DOHH2 (cell line): ENCODE results near the gene CAPZB.

Experiments
- H3F3A ChIP-seq: fragments of 200-600 bp; sonication (generic), shearing (Covaris generic); 2 replicates; pipeline ENCODE4 v1.6.0; 2016; ENCODE audit warnings: antibody characterized with exemption, mild to moderate bottlenecking; ENCODE audit not compliant: control insufficient read depth, insufficient read depth
- H3K27ac ChIP-seq: fragments of 200-600 bp; sonication (generic); 2 replicates; pipeline ENCODE4 v1.5.1; 2014; ENCODE audit warnings: low read depth, mild to moderate bottlenecking, low read length, moderate library complexity
- H3K27me3 ChIP-seq: fragments of 200-600 bp; sonication (generic); 2 replicates; pipeline ENCODE4 v1.6.1; 2014; ENCODE audit warnings: mild to moderate bottlenecking, low read length, mixed read lengths; ENCODE audit not compliant: control insufficient read depth
- H3K36me3 ChIP-seq: fragments of 200-600 bp; sonication (generic); 2 replicates; pipeline ENCODE4 v1.6.1; 2014; ENCODE audit warnings: mild to moderate bottlenecking, low read length, moderate library complexity, mixed read lengths; ENCODE audit not compliant: control insufficient read depth
- H3K4me1 ChIP-seq: fragments of 200-600 bp; sonication (generic); 2 replicates; pipeline ENCODE4 v1.6.1; 2014; ENCODE audit warnings: mild to moderate bottlenecking, low read length, mixed read lengths; ENCODE audit not compliant: control insufficient read depth
- H3K4me2 ChIP-seq: fragments of 200-600 bp; sonication (generic); 2 replicates; pipeline ENCODE4 v1.6.0; 2014; ENCODE audit warnings: mild to moderate bottlenecking, low read length, moderate library complexity
- H3K4me3 ChIP-seq: fragments of 200-600 bp; sonication (generic); 2 replicates; pipeline ENCODE4 v1.5.1; 2014; ENCODE audit warnings: mild to moderate bottlenecking, low read length, mixed read lengths
- H3K79me2 ChIP-seq: fragments of 200-600 bp; sonication (generic); 2 replicates; pipeline ENCODE4 v1.6.1; 2014; ENCODE audit warnings: mild to moderate bottlenecking, low read length, mixed read lengths; ENCODE audit not compliant: control insufficient read depth
- H3K9me2 ChIP-seq: fragments of 200-600 bp; sonication (generic); replicated peaks from 2 replicates; pipeline ENCODE4 v1.6.1; 2014; ENCODE audit warnings: mild to moderate bottlenecking, low read length, mixed read lengths; ENCODE audit not compliant: control insufficient read depth
- H3K9me3 ChIP-seq: fragments of 200-600 bp; sonication (generic); 2 replicates; pipeline ENCODE4 v1.6.1; 2014; ENCODE audit warnings: antibody characterized with exemption, low read length, mixed read lengths; ENCODE audit not compliant: control insufficient read depth, insufficient read depth
- H4K20me1 ChIP-seq: fragments of 200-600 bp; sonication (generic); 2 replicates; pipeline ENCODE4 v1.6.0; 2014; ENCODE audit warnings: low read depth, mild to moderate bottlenecking, antibody characterized with exemption, low read length, moderate library complexity; ENCODE audit not compliant: control insufficient read depth, insufficient read depth
- EZH2phosphoT487 ChIP-seq: fragments of 200-600 bp; sonication (generic); IDR thresholded peaks from 2 replicates; pipeline ENCODE4 v1.6.1; 2017; ENCODE audit warnings: borderline replicate concordance, mild to moderate bottlenecking, antibody characterized with exemption, low read length, moderate library complexity, mixed read lengths
- TF ChIP-seq, protein P1 (sequence below): fragments of 200-600 bp; sonication (generic); IDR thresholded peaks from one replicate; pipeline ENCODE4 v1.5.1; 2014; ENCODE audit warnings: antibody characterized with exemption, mild to moderate bottlenecking, low read depth, low read length; ENCODE audit not compliant: poor library complexity, severe bottlenecking

Gene CAPZB

DNA sequence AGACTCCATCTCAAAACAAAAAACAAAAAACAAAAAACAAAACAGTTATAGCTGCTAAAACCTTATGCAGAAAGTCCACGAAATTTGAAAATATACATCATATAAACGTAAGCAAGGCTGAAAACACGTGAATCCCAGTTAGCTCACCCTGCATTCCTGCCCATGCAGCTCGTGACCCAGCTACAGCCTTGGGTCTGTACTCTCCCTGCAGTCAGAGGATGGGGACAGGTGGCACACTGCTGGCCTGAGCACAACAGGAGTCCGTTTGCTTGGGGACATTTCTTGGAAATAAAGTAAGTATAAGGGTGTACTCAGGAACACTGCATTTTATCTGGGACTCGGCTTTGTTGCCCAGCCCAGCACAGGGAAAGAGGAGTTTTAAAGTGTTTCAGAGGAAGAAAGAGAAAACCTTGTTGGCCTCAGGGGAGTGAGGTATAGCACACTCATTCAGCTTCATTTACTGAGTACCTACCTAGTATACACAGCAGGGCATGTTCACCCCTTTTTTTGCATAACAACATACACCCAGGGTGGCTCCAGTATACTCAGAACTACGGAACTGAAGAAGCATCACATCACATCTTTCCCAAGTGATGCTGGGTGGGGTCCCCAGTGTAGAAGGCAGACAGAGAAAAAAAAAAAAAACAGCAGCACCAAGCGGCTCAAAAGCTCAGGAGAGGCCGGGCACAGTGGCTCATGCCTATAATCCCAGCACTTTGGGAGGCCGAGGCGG lies 44.1 kb downstream of the CAPZB start:
- Histone ChIP-seq H3K27me3 (no peaks in the 10 kb centered on the region), H3K4me1 (peaks cover 15% of the 10 kb centered on the region), H3F3A (no peaks in the 10 kb centered on the region), H3K36me3 (peaks cover 9% of the 10 kb centered on the region), H3K4me2 (no peak overlapping the region), H3K4me3 (no peak overlapping the region), H3K79me2 (peaks cover 93% of the 10 kb centered on the region), H3K9me2 (no peaks in the 10 kb centered on the region), H3K9me3 (no peaks in the 10 kb centered on the region), H3K27ac (no peak overlapping the region), H4K20me1 (peaks cover 22% of the 10 kb centered on the region; the same call in 1 of the 2 replicates)
- TF ChIP-seq EZH2phosphoT487: no peak
- TF ChIP-seq, protein P1, sequence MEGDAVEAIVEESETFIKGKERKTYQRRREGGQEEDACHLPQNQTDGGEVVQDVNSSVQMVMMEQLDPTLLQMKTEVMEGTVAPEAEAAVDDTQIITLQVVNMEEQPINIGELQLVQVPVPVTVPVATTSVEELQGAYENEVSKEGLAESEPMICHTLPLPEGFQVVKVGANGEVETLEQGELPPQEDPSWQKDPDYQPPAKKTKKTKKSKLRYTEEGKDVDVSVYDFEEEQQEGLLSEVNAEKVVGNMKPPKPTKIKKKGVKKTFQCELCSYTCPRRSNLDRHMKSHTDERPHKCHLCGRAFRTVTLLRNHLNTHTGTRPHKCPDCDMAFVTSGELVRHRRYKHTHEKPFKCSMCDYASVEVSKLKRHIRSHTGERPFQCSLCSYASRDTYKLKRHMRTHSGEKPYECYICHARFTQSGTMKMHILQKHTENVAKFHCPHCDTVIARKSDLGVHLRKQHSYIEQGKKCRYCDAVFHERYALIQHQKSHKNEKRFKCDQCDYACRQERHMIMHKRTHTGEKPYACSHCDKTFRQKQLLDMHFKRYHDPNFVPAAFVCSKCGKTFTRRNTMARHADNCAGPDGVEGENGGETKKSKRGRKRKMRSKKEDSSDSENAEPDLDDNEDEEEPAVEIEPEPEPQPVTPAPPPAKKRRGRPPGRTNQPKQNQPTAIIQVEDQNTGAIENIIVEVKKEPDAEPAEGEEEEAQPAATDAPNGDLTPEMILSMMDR: no peak

DNA sequence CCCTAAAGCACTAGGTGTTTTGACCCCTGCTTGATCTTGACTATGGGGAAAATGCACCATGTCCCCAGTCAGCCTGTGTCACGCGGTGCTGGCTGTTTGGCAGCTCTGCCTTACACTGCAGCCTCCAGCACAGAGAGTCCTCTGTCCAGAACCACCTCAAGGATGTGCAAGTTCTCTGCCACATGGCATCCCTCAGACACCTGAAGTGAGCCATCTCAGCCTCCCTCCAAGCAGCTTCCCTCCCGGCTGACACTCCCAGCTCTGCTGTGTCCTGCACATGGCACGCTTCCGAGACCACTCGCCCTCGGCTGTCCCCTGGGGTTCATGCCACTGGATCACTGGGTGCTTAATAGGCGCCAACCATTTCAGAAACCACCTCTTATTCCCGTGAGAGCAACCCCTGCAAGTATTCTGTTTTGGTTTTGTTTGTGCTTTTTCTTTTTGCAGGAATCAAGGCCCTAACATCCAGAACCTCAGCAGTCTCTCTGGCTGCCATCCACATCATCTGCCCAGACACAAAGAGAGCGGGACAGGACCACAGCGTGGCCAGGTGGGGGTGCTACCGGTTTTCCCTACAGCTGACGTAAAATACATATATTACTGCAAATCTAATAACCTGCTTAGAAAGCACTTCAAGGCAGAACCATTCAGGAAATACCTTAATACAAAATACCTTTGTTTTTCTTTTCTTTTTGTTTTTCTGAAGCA lies 45.7 kb downstream of the CAPZB start:
- Histone ChIP-seq H3K4me3 (no peak overlapping the region), H3K9me3 (no peaks in the 10 kb centered on the region), H3F3A (no peaks in the 10 kb centered on the region), H3K36me3 (peaks cover 13% of the 10 kb centered on the region), H3K4me2 (no peak overlapping the region), H3K9me2 (no peaks in the 10 kb centered on the region), H3K4me1 (no peaks in the 10 kb centered on the region), H3K27me3 (no peaks in the 10 kb centered on the region), H3K27ac (no peak overlapping the region), H4K20me1 (peaks cover 10% of the 10 kb centered on the region), H3K79me2 (peaks cover 93% of the 10 kb centered on the region)
- TF ChIP-seq EZH2phosphoT487: no peak
- TF ChIP-seq, protein P1: peak; percentile 25

DNA sequence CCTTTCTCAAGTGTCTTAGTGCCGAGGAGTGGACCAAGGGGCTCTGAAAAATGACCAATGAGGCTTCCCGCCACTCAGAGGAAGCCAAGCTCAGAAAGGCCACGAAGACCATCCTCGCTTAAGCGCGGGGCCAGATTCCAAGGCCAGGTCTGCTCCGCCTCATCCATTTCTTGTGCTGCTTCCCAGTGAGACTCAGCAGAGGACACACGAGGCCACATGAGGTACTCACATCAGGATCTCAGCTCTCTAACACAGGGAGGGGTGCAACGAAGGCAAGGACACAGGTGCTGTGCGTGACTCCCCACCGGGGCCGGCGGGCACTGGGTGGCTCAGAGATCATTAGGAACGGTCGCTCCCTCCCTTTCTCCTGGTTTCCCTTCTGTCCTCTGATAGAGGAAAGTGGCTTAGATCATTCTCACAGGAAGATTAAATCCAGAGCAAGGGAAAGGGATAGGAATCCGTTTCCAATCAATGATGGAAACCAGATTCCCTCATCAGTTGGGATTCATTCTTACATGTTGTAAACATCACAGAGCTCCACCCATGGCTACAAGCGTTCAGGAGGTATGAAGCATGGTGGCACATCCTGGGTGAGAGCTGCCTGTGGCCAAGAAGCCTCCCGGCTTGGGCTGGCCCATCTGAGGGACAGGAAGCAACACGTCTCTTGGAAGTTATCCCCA lies 46.7 kb downstream of the CAPZB start:
- Histone ChIP-seq H3K27me3 (no peaks in the 10 kb centered on the region), H3K27ac (no peak overlapping the region), H3K36me3 (peaks cover 18% of the 10 kb centered on the region), H3K4me2 (no peak overlapping the region), H3K4me3 (no peak overlapping the region), H3K9me2 (no peaks in the 10 kb centered on the region), H3K9me3 (no peaks in the 10 kb centered on the region), H3F3A (no peaks in the 10 kb centered on the region), H3K79me2 (peaks cover 93% of the 10 kb centered on the region), H4K20me1 (peaks cover 10% of the 10 kb centered on the region), H3K4me1 (no peaks in the 10 kb centered on the region)
- TF ChIP-seq EZH2phosphoT487: no peak
- TF ChIP-seq, protein P1: no peak
